NCI-H345 treated with DMSO at 0.1 percent for 48 hours (cell line): Measurements from ENCODE around the gene STXBP2.

Source experiments
- DNase-seq: peaks from one replicate; lab custom pipeline; 2025; ENCODE audit not compliant: unreplicated experiment; lab: John Stamatoyannopoulos, UW

Gene STXBP2

DNA sequence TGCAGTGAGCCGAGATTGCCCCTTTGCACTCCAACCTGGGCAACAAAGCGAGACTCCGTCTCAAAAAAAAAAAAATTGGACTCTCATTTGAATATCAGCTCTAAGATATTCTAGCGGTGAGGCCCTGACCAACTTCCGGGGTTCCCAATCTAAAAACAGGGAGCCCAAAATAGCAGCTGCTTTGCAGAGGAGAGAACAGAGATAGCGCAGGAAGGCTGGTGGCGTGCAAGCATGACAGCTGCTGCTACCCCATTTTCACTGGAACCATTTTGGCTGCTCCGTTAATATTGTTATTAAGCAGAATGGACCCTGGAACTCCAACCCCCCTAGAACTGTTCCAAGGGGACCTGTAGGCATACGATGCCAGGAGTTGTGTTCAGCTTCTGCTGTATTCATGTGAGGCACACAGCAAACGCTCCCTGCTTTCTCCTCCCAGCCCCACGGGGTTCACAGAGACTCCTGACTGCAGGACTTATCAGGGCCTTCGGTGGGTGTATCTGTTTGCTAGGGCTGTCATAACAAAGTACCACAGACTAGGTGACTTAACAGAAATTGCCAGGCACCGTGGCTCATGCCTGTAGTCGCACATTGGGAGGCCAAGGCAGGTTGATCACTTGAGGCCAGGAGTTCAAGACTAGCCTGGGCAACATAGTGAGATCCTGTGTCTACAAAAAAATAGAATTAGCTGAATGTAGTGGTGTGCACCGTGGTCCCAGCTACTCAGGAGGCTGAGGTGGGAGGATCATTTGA is 11.5 kb downstream of the STXBP2 start:
- no peak for DNase-seq

- DNase-seq = no peak
These were observed 13.2 kb downstream of the STXBP2 start for GRCh38 chr19:7650148-7650547.

DNA sequence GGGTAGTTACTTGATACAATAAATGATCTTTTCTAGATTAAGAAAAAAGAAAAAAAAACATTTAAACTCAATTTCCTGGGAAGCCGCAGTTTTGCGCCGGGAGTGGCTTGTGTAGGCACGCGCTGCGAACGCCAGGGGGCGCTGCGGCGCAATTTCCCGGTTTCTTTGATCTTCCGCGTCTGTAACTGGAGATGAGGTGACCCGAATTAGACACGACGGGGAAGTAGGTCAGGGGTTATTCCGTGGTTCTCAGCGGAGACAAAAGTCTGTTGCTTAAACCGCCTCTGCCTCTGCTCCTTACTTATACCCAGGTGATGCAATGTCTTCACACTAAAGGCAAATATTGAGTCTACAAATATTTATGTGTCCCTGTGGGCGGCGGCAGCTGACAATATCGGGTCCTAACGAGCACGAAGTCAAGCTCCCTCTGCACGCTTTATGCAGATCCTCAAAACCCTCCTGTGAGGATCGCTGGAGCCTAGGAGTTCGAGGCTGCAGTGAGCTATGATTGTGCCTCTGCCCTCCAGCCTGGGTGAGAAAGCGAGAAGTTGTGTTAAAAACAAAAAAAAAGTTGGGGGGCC is 15.2 kb downstream of the STXBP2 start:
- DNase-seq = peak; percentile 54

DNA sequence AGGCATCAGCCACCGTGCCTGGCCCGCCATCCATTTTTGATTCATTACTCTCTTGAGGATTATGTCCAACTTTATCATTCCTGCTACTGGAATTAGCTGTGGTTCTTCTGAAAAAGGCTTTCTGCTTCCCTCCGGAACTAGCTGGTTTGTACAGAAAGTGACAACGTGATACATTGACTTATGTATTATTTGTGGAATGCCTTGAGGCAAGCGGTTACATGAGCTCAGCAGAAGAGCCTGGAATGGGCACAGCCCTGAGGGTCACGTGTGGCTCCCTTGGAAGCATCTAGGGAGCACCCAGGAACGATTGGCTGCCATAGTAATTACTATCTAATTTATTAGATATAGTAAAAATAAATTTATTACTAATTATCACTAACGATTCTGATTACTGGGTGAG is 17.5 kb downstream of the STXBP2 start:
- no peak for DNase-seq

DNA sequence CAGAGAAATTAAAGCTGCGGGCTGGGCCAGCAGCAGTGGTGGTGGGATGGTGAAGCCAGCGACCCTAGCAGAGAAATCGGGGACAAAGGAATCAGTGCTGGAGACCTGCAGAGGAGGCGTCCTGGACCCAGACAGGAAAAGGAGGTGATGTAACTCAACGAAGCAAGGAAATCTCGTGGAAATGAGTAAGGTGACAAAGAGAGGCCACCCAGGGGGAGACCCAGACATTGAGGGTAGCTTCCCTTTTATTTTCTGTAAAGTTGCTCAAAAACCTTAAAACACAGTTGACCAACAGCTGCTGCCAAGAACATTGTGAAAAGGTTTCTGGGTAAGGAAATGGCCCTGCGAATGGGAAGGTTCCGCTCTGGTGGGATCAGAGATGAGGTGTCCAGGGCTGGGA is 18.7 kb downstream of the STXBP2 start:
- no peak for DNase-seq

- no peak for DNase-seq
These were observed 20.3 kb downstream of the STXBP2 start for GRCh38 chr19:7657131-7657751.

GRCh38 chr19:7658219-7658686 is 21.3 kb downstream of the STXBP2 start:
- no peak for DNase-seq

DNA sequence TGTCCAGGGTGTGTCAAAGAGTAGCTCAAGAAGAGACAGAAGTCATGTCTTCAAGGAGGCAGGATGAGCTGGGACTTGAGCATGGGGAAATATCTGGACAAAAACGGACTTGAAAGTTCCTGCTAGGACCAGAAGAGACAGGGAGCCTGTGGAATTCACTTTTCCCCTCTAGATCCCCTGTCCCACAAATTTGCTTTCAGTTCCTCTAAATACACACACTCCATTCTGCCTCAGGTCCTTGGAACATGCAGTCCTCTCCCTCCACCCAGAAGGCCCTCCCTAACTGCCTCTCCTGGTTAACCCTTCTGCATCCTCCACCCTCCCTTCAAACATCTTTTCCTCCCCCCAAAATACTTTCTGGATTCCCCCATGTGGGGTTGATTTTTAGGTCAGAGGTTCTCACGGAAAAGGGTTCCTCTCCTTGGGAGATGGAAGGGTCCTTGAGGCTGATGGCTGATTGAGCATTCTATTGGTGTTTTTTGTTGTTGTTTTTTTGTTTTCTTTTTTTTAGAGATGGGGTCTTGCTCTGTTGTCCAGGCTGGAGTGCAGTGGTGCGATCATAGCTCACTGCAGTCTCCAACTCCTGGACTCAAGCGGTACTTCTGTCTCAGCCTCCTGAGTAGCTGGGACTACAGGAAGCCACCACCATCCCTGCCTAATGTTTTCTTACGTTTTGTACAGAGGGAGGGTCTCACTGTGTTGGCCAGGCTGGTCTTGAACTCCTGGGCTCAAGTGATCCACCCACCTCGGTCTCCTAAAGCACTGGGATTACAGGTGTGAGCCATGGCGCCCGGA is 25.0 kb downstream of the STXBP2 start:
- no peak for DNase-seq

- no peak for DNase-seq
These were observed 25.7 kb downstream of the STXBP2 start for GRCh38 chr19:7662657-7663056.

GRCh38 chr19:7663706-7664105 is 26.8 kb downstream of the STXBP2 start:
- DNase-seq = no peak

GRCh38 chr19:7665076-7665475 is 28.2 kb downstream of the STXBP2 start:
- DNase-seq = no peak

DNA sequence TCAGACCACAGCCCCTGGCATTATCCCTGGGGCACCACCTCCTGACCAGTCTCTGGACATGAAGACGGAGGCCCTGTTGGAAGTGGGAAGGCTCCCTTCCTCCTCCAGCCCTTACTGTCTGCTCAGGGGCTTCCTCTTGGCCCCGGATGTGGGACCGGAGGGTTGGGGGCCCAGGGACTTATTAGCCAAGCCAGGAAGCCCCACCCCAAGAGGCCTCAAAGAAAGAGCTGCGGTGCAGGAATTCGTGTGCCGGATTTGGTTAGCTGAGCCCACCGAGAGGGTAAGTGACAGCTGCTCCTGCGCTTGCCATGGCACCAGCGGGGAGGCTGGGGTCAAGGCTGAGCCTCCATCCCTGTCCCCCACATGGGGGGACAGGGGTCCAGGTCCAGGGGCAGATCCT is 31.9 kb downstream of the STXBP2 start, which contains the start of gene RETN:
TSS of gene RETN (plus strand) at position 208 of the 400 bp plus-strand sequence. CDS start 278 bp downstream, outside the sequence.
- no peak for DNase-seq

- no peak for DNase-seq
These were observed 32.7 kb downstream of the STXBP2 start for GRCh38 chr19:7669641-7670040.

- DNase-seq = no peak
These were observed 33.4 kb downstream of the STXBP2 start for GRCh38 chr19:7670150-7670783.

GRCh38 chr19:7670790-7671189 is 33.9 kb downstream of the STXBP2 start:
- DNase-seq = no peak

DNA sequence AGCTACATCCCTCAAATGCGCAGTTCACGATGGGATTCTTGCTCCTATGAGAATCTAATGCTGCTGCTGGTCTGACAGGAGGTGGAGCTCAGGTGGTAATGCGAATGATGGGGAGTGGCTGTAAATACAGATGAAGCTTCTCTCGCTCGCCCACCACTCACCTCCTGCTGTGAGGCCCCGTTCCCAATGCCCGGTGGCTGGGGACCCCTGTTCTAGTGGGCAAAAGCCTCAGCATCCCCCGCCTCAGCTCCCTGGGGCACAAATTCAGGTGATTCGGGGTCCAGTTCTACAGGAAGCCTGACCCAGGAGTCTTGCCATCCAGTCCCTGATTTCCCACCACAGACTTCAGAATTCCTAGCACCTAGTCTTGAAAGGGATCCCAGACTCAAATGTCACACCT is 35.6 kb downstream of the STXBP2 start:
- no peak for DNase-seq

DNA sequence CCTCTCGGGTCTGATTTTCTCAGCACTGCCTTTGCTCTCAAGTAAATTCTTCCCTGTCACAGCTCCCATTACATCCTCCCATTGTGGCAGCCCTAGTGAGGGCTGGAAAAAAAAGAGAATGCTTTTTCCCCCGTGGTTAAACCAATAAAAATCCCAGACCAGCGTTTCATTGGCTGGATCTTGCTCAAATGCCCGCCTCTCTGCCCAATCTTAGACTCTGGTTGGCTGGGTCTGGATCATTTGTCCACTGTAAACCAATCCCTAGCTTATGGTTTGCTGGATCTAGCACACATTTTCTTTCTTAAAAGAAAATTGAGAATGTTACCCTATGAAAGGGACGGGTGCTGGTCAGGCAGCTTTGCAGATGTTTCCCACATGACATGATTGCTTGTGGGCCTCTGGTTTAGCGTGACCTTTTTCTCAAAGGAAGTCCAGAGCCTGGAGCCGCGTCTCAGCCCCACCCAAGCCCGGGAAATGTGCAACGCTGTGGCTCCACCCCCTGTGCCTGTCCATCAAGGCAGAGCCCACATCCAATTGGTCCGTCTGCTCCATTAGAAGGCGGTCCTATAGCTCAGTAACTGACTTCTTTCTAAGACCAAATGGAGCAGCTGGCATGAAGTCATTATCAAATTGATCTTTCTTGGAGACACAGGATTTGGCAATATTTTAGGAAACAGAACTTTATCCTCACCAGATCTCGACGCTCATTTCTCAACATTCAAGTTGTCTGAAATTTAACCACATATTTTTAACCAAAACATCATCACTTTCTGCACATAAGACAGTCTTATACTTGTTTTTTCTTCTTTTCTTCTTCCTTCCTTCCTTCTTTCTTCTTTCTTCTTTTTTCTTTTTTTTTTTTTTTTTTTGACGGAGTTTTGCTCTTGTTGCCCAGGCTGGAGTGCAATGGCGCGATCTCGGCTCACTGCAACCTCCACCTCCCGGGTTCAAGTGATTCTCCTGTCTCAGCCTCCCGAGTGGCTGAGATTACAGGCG is 37.4 kb downstream of the STXBP2 start:
- DNase-seq = no peak

DNA sequence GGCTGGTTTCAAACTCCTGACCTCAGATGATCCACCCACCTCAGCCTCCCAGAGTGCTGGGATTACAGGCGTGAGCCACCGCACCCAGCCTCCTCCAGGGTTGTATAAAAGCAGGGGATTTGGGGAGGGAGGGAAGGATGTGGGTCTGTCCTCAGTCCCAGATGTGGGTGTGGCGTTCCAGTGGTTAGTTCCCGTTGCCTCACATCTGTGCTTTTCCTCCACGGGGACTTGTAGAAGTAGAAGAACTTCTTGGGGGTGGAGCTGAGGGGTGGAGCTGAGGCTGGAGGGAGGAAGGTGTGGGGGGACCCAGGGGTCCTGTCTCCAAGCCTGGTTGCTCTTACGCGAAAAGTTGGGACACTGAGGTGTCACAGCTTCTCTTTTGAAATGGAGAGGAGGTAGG is 39.5 kb downstream of the STXBP2 start:
- DNase-seq = no peak

DNA sequence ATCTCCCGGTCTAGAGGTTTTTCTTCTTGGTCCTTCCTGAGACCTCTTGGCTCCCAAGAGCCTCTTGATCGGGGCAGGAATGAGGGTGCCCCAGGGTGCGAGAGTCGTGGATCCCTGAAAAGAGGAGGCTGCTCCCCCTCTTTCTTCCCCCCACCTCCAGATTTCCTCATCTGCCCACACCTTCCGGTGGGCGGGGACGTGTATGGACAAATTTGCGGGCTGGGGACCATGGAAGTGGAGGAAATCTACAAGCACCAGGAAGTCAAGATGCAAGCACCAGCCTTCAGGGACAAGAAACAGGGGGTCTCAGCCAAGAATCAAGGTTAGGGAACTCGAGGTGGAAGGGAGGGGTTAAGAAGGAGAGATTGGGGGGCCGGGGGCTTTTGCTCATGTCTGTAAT is 39.9 kb downstream of the STXBP2 start, which contains the start of gene MCEMP1:
TSS of gene MCEMP1 (plus strand) at position 237 of the 400 bp plus-strand sequence. CDS start at position 268, 31 bp downstream.
- no peak for DNase-seq
